NCI-H526 treated with DMSO at 0.1 percent for 48 hours (cell line): ENCODE data around the gene HS6ST1.
"Not testable (repeated sequence)": the region's sequence is repeated elsewhere in the genome, so short reads cannot be mapped to it uniquely, and the experiment has no call there.

Source experiments
- DNase-seq: peaks from one replicate; lab custom pipeline; 2025; lab: John Stamatoyannopoulos, UW

Gene HS6ST1

DNA sequence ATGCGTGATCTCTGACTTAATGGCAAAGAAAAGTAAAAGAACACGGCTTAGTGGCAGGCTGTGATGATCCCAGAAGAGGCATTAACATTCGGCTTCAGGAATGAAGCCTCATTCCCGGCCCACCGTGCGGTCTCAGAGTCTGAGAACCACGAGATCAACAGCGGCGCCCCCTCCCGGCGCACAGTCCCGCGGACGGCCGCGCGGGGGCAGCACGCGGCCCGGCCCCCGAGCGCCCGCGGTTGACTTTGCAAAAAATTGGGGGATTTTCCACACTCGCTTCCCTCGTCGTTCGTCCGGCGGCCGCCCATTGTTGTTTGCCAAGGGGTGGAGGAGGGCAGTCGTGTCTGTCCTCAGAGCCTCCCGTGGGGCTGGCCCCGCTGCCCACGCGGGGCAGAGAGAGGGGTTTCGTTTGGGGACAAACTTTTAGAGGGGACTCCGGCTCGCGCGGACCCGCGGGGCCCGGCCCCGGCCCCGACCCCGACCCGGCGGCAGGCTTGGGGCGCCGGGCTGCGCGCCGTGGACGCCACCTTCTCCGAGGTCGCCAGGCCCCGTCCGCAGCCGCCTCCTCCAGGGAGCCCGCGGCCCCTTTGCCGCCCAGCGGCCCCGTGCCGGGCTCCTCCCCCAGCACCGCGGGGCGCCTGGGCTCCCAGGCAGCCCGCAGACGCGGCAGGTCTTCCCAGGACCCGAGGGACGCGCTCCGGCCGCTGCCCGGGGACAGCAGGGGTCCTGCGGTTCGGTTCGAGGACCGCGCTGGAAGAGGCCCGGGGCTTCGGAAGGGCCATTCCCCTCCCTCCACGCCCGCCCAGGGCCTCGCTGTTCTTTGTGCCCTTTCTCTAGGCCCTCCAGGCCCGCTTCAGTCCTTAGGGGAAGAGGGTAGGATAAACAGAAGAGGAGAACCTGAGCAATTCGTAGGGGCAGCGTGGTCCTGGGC is 3.4 kb upstream of the HS6ST1 start:
- peak; percentile 61 for DNase-seq

DNA sequence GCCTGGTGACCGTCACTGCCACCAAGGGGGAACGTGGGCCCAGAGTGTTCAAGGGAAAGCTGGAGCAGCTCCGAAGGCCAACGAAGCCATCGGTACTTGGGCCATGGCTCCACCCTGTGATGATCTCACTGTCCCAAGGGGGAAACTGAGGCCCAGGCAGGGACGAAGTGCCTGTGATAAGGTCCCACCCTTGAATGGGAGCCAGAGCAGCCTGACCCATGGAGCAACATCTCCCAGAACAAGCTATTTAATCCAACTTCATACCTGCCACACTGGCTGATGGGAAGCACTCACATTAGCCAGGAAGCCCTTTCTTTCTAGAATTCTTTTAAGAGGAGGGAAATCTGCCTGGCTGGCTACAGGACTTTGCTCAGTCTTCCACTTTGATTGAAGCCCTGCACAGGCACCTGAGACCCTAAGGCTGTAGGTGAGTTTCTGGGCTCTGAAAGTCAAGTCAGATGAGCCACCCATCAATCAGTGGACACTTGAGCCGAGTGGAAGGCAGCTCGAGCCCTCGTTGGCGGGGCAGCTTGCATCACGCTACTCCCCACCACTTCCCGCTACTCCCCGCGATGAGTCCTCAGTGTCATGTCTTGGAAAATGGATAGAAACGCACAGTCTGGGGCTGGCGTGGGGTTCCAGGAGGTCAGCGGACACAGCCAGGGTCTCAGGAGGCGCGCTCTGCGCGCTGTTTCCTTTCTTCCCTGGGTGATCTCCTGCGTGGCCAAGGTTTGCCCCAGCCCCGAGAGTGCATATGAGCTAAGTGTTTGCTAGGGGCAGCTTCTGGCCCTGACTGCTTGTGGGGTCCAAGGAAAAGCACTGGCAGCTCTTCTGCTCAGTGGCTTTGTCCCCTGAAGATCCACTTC is 2.5 kb upstream of the HS6ST1 start:
- no peak for DNase-seq

DNA sequence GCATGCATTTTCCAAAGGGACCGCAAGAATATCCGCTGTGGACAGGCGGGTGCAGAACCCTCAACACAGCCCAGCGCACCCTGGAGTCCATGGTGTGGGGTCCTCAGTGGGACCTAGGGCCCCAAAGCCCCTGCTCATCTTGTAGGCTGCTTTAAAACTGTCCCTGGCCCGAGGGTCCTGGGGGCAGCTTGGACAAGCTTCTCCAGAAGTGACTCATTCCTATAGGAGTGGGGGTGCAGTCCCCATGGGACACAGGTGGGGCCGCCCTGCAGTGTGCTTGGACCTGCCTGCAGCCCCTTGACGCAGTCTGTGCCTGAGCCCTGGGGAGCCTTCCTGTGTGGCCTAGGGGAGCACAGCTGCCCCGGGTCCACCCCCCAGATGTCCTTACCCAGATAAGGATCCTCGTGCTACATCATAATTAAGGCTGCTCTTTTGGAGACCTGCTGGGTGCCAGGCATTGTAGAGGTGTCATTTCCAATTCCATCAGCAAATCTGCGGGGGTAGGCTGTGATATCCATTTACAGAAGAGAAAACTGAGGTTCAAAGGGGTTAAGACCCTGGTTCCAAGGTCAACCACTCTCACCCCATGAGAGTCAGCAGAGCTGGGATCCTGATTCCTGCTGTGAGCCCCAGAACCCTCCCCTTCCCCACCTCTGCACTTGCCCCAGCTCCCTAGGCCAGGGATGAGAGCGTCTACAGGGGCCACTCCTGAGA is 1.7 kb upstream of the HS6ST1 start:
- DNase-seq = no peak

DNA sequence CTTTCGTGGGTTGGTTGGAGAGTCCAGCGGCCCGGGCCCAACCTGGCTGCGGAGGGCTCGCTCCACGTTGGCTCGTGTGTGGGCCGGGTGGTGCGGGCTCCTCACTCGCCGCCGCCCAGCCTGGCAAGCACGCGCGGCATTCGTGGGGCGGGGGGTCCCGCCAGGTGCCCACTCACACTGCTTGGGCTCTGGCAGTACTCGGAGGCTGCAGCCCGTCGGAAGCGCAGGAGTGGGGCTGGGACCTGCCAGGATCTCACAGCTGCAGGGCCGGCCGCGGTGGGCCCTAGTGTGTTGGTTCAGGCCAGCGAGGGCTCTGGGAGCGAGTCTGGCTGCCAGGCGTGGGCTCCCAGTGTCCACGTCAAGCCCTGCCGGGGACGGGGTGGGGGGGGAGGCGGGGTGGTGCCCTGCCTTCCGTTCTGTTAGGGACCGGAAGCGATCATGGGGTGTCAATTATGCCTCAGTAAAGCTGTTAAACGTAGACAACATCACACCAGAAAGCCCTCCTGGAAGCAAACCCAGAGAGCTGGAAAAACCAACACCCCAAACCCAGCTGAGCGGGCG is 1.0 kb upstream of the HS6ST1 start:
- no peak for DNase-seq

DNA sequence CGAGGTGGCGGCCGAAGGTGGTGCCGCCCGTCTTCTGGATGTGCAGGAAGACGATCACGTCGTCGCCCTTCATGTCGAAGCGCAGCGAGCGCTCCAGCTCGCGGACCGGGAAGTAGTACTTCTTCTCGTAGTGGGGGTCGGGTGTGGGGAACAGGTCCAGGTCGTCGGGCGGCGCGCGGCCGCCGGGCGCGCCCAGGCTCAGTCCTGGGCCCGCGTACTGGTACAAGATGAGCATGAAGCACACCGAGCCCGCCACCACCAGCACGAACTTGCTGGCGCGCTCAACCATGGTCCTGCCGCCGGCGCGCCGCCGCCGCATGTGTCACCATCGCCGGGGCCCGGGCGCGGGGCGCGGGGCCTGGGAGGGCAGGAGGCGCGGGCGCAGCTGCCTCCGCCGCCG is 423 bp downstream of the HS6ST1 start:
- peak; percentile 10 for DNase-seq

DNA sequence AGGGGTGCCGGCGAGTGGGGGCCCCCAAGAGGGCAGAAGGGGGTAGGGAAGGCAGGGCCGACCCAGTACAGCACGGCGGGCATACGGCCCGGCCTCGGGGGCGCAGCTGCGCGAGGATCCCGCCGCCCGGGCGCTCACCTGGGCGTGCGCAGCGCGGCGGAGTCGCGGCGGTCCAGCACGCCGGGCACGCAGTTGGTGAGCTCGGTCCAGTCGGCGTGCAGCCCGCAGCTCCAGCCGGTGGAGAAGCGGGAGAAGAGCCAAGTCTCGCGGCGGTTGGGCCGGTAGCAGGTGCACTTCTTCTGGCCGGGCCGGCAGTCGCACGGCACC is 806 bp downstream of the HS6ST1 start:
- DNase-seq = not testable (repeated sequence)

DNA sequence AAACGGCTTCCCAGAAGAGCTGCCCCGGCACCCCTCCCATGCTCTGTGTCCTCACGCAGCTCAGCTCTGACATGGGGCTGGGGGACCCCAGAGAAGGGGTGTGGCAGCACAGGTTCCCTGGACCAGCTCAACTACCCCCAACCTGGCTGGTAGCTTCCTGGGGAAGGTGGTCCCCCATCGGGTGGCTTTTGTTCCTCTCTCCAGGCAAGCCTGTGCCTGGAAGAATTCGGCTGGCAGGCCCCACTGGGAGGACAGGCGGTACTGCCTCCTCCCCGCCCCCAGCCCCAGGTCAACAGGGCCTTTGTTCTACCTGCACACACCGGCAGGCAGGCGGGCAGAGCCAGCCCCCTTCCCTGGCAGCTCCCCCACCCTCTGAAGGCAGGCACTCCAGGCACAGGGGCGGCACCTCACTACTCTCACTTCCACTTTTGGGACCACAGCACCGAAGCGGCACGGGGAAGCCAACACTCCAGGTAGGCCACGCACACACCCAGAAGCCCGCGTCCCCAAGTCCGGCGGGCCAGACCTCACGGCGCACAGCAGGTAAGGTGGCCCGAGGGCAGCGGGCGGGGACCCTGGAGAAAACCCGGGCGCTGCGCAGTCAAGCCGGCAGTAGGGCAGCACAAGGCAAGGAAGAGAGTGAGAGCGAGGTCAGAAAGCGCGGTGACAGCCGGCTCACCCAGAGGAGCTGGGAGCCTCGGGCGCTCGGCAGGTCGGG is 1.3 kb downstream of the HS6ST1 start:
- peak; percentile 66 for DNase-seq

DNA sequence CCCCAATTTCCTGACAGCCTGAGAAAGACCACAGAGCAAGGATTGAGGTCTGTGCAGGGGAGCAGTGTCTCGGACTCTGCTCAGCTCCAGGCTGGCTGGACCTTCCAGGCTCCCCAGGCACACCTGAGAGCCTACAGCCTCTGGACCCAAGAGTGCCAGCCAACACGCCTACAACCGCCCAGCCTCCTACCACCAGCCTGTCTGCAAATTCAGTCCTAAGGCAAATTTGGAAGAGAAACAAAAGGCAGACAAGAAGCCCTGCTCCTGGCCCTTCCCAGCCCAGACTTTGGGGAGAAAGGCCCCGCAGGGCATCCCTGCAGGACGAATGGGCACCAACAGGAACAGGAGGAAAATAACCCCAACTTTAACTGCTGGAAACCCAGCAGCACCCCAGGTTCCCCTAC is 1.9 kb downstream of the HS6ST1 start:
- DNase-seq = no peak

DNA sequence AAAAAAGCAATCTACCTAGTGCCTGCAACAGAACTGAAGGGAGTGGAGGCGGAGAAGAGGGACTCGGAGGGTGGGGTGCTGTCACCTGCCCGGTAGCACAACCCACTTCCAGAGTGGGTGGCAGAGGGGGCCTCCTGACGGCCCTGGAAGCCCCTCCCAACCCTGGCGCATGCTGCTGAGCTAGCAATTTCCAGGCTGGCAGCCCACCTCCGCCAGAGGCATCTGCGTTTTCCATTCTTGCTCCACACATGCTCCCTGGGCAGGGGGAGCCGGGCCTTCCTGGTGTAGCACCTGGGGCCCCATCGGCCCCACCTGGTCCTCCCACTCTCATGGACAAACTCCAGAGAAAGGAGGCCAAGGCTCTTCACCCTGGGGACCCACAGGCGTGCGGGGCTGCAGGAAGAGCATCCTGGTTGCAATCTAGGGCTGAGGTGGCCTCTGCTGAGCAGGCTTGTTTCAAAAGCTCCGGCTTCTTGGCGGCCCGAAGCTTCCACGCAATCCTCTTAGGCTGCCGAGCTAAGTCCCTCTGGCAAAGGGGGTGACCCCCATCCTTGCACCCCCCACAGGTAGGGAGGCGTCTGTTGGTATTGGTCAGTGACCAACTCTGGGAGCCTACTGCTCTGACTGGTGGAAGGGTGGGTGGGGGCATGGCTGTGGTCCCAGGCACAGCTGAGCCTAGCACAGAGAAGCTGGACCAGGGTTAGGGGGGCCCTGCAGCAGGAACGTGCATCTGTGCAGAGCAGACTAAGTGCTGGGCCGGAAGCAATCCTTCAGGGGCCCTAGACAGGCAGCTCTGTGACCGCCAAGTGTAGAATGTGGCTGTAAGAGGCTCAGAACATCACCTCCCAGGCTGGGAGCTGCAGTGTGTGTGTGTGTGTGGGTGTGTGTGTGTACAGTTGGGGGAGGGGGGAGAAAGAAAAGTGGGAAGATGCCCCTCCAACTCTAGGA is 2.6 kb downstream of the HS6ST1 start:
- DNase-seq = no peak

DNA sequence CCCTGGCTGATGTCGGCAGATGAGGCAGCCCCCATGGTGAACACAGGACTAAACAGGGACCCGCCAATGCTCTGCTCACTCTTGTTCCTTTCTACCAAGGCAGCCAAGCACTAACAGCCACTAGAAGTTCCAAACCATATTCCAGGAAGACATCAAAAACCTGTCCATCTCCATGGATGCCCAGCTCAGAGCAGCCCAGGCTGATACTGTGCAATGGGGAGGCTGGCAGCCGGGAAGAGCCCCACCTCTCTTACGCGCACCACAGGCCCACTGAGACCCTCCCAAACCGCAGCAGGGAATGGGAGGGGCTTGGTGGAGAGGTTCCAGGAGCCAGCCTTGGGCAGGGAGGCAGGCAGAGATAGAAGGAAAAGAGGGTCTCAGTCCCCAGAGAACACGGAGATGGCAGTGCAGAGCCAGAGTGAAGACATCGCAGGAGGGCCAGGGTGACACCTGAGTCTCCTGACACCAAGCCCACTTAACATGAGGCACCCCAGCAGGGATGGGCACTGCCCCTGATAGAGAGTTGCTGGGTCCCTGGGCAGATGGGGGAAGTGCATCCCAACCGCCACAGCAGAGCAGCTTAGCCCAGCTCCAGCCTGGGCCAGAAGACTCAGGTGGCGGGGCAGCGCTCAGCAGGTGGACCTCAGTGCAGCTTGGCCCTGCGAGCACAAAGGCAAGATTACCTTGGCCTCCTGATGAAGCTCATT is 3.4 kb downstream of the HS6ST1 start:
- DNase-seq = no peak

DNA sequence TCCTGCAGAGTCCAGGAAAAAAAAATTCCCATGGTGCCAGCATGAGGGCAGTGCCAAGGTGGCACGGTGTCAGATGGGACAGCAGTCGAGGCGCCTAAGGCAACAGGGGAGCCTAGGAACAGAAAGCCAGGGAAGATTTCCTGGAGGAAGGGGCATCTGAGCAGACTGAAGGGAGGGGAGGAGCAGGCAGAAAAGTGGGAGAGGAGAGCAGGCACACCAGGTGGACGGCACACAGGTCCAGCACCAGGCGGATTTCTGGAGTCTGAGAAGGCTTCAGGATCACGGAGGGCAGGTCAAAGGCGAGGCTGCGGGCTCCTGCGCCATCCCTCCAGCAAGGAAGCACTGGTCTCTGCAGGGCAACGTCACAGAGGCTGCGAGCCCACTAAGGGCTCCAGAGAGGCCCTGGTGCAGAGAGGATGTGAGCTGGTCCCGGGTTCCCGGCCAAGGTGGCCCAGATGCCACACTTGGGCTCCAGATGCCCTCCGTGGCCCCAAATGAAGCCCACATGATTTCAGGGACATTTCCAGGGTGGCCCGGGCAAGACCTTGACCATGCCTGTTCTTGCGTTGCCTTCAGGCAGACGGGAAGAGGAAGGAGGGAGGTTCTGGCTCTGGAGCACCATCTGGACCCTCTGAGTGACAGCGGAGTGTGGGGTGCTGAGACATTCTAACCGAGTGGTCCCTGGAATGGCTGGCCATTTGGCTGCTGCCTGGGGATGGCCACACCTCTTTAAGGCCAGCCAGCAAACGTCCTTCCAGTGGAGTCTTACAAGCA is 4.1 kb downstream of the HS6ST1 start:
- DNase-seq = no peak

DNA sequence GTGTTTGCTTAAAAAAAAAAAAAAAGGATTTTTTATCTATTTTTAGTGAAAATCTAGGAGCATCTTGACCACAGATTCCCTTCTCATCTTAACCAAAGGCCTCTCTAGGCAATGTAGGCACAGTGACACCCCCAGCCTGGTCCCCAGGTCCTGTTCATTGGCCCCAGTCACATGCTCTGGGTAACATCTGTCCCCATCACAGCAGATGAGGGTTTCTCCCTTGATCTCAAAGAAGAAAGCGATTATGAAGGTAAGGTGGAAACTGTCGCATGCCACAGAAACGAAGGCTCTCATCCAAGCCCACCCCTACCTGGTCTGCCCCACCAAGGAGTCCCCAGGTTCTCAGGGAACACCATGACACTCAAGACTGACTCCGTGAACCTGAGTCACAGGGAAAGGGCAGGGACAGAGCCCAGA is 4.7 kb downstream of the HS6ST1 start:
- DNase-seq = no peak

DNA sequence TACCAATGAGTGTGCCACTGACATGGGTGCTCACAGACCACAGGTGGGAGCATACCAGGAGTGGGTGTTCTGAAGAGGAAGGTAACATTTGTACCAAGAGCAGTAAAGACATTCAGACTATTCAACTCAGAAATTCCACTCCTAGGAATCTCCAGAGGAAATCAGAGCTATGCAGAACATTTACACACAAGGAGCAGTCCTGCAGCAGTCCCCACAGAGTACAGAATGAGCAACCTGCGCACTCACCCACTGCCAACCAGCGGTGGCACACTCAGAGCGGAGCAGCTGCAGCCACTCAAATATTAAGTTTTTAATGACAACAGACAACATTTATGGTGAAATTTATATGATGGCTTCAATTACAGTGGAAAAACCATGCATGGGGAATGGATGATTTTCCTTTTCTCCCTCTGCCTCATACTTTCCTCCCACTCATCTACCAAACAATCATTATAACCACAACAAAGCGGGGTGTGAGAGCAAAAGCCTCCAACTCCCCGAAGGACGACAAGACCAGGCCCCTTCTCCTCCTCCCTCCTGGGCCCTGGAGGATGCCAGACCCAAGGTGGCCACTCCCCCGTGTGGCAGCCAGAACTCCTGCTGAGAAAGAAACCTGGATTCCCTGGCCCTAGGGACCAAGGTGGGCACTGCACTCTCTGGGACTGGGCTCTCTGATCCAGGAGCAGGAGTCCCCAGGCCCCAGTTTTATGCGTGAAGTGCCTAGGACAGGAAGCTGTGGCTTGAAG is 5.4 kb downstream of the HS6ST1 start:
- no peak for DNase-seq

DNA sequence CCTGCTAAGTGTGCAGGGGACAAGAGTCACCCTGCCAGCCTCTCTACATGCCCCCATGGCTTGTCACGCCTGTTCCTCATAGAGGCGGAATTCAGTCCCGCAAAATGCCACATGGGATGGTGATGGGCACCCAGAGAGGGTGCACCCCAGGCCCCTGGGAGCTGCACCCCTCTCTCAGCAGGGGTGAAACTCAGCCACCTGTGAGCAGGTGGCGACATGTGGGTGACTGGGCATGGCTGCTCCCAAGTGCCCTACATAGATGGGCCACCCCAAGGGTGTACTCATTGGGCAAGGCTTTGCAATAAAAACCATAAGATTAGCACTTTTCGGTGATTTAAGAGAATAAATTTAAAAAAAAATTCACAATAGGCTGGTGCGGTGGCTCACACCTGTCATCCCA is 6.3 kb downstream of the HS6ST1 start:
- no peak for DNase-seq

DNA sequence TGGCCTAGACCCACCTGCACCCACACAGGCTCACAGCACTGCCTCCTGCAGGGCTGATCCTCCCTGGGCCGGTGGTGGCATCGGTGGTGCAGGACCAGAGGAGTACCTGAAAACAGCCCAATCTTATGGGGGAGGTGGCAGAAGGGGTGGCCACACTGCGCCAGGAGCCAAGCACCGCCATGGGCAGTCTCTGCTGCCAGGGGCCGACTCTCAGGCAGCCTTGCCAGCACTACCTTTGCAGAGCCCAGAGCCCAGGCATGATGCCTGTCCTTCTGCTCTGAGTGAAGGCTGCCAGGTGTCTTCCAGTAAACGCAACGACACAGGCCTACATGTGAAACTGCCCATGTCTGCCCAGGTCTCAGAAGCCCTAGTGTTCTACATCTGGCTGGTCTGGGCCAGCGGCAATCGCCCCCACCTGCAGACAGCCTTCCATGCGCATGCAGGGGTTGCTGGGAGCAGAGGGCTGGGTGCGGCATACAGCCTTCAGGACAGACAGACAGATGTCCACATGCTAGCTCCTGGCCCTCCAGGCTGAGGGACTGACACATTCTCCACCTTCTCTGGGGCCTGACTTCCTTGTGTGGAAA is 6.8 kb downstream of the HS6ST1 start:
- no peak for DNase-seq

DNA sequence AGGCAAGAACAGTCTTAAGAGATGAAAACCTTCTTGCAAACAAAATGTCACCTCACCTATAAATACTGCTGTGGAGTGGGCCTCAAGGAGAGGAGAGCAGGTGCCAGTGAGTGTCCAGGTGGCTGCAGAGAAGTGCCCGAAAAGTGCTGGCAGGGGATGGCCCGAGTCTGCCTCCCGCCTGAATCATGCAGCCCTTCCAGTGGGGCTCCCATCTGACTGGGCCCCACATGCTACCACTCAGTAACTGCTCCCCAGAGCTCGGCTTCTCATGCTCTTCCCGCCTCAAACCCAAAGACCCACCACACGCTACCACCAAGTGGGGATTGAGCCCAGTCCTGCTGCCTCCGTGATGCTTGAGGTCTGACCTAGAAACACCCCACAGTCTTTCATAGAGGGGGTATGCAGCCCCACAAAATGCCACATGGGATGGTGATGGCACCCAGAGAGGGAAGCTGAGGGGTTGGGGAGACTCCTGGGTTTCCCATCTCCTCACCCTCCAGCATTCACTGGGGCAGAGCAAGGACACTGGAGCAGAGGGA is 7.4 kb downstream of the HS6ST1 start:
- DNase-seq = no peak

DNA sequence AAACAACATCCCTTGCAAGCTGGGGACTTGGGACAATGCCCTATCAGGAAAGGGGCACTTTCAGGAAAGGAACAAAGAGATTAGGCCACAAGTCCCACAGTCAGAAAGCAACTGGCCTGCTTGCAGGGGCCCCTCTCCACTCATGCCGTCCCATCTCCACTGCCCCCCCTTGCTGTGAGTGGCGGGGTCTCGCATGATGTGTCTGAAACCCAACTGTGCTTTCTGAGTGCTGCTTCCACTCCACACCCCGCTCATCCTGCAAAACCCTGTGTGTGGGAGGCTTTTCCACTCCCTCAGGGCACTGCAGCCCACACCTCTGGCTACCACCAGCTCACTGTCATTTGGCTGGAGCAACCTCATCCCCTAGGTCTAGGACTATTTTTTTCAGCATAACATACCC is 7.9 kb downstream of the HS6ST1 start:
- DNase-seq = no peak
